OCI-M2 (cell line): Measurements from ENCODE around the gene ORC1.

Source experiments
- DNase-seq: peaks from one replicate; lab custom pipeline; 2025; ENCODE audit not compliant: unreplicated experiment; lab: John Stamatoyannopoulos, UW

The ORC1 gene

DNA sequence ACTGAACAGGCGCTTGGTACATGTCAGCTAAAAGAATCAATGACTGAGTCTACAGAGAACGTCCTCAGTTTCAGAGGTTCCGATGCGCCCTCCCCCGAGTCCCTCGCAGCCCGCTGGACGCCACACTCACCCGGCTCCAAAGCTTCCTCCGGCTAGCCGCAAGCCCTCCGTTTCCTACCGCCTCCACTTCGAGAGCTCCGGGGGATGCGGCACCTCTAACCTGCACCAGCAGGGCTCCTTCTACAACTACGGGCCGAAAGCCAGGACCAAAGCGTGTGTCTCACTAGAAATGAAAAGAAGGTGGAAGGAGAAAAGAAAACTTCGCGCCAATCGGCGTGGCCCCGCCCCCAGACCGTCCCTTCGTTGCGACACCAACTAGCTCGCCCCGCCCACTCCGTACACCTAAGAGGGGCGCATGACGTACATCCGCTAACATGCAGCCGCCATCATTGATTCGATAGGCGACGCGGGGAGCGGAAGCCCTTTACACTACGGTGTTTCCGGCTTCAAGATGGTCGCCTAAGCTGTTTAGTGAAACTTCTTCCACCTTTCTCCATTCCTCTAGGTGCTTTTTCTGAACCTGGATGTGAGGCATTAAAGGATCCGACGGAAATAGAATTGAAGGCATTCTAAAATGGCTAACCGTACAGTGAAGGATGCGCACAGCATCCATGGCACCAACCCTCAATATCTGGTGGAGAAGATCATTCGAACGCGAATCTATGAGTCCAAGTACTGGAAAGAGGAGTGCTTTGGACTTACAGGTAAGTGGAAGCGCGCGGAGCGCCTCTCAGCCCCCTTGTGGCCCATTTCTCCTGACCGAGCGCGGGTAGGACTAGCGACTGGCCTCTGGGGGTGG is at the start of gene ORC1, which contains the start of gene PRPF38A:
Gene ORC1 (minus strand): TSS at position 308 of the 859 bp plus-strand sequence. CDS start 2,200 bp downstream, outside the sequence.
Gene PRPF38A (plus strand): TSS at position 487 of the 859 bp plus-strand sequence. CDS start 148 bp downstream, at position 635.
- DNase-seq, result peak; percentile 85

DNA sequence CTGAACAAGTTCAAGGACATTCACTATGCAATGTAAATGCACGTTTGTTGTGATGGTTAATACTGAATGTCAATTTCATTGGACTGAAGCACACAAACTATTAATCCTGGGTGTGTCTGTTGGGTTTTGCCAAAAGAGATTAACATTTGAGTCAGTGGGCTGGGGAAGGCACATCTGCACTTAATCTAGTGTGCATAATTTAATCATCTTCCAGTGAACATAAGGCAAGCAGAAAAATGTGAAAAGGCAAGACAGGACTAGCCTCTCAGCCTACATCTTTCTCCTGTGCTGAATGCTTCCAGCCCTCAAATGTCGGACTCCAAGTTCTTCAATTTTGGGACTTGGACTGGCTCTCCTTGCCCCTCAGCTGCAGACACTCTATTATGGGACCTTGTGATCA is 40.2 kb upstream of the ORC1 start:
- DNase-seq, result no peak

DNA sequence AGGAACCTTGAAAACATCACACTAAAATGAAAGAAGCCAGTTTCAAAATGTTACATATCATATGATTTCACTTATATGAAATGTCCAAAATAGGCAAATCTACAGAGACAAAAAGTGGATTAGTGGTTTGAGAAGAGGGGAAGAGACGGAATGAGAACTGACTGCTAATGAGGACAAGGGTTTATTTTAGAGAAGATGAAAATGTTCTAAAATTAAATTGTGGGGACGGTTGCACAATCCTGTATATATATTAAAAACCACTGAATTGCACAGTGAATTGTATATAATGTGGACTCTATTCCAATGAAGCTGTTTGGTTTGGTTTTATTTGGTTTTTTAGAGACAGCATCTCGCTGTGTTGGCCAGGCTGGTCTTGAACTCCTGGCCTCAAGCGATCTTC is 35.8 kb upstream of the ORC1 start:
- DNase-seq, result no peak

DNA sequence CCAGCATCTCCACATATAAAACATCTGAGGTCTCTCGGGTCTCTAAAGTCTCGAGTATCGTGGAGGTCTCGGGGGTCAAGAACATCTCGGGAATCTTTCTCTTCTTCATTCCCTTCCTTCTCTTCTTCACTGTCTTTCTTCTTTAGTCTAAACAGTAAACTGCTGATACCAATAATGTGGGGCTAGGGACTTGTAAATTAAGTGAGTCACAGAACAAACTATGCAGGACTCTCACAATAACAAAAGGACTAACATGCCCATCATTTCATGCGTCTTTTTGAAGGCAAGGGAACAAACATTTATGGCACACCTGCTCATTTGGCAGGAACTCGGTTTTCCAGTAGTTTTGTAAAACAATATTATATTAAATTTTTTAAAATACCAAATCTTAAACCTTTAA is 32.6 kb upstream of the ORC1 start:
- no peak for DNase-seq

DNA sequence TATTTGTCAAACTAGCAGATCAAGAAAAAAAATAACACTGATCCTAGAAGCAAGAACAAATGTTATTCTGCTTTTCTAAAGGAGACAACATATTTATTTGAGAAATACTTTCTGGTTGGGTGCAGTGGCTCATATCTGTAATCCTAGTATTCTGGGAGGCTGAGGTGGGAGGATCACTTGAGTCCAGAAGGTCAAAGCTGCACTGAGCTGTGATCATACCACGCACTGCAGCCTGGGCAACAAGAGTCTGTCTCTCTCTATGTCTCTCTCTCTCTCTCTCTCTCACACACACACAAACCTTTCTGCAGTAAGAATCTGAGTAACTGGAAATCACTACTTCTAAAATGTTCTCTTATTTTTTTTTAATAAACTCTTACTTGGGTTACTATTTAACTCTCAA is 31.4 kb upstream of the ORC1 start:
- DNase-seq, result no peak

DNA sequence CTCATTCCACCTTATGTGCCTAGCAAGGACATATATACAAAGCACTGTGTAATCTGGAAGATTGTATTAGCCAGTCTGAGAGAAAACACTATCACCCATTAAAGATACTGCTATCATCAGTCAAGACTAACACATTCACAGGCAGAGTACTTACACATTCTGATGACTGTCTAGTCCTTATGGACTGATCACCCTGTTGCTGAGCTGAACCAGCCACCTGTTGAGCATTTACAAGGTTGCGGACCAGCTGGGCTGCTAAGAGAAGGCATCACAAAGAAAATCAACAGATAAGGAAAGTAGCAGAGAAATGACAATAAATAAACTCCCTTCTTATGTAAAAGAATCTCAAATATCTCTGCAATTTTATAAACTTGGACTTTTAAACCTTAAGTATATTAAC is 31.0 kb upstream of the ORC1 start:
- no peak for DNase-seq

DNA sequence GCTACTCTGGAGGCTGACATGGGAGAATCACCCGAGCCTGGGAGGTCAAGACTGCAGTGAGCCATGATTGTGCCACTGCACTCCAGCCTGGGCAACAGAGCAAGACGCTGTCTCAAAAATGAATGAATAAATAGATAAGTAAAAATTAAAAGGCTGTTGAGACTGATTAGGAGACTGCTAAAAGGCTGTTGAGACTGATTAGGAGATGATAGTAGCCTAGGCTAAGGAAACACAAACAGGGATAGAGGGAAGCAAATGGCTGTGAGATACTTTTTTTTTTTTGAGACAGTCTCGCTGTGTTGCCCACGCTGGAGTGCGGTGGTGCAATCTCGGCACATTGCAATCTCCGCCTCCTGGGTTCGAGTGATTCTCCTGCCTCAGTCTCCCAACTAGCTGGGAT is 28.6 kb upstream of the ORC1 start:
- DNase-seq, result no peak

DNA sequence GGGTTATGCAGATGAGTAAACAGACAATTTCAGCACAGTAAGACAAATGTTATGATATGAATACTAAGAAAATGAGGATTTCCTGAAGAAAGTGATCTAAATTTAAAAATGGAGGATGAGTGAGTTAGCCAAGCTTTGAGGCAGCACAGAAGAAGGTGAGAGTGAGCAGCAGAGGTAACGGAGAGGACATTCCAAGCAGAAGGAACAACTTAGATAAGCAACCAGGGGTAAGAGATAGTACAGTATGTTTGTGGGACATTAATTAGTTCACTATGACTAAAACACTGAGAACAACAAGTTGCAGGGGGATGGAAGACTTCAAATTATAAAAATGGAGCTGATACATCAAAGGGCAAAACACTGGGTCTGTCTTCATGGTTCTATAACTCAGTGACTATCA is 22.9 kb upstream of the ORC1 start:
- DNase-seq, result no peak

DNA sequence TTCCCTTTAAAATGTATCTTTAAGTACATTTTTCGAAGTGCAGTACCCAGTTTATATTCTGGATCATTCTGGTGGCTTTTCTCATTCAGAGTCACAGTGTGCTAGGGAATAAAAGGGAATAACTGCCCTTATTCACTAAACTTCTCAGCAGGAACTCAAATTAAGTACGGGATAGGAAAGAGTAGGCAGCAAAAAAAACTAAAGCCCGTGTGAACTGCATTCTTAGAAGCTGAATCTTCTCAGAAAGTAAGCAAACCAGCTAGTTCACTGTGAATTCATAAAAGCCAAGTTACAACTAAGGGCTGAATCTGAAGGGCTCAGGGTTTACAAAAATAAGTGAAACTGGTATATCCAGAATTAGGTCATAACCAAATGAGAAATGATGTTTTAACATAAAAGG is 22.1 kb upstream of the ORC1 start:
- DNase-seq, result no peak

DNA sequence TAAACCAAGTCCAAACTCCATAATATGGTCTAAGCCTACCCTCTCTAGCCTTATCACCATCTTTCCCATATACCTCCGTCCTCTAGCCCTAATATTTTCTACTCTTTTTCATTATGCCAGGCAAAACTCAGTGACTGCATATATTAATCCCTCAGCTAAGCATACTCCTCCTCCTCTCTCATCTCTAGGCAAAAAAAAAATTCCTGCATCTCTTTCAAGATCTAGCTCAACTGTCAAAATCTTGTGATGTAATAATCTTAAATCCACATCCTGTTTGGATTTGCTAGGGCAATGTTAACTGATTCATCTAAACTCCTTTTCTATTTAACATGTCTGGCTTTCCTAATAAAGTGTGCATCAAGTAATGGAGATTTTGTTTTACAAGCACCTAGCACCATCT is 20.6 kb upstream of the ORC1 start:
- no peak for DNase-seq

DNA sequence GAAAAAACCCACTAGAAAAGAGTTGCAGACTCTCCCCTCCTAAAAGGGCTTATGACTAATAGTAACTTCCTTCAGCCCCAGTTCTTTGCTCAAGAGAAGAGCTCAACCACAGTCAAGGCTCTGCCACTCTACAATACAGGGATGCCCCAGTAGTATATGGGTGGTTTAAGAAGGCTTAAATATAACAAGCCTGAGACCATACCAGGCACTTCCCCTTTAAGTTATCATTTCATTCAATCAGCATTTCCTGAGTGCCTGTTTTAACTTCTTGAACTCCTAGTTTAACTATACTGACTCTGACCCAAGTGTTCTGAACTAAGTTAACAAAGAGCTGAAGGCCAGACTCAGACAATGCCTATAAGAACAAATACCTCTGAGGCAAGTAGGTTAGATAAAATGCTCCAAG is 20.0 kb upstream of the ORC1 start:
- DNase-seq, result no peak

DNA sequence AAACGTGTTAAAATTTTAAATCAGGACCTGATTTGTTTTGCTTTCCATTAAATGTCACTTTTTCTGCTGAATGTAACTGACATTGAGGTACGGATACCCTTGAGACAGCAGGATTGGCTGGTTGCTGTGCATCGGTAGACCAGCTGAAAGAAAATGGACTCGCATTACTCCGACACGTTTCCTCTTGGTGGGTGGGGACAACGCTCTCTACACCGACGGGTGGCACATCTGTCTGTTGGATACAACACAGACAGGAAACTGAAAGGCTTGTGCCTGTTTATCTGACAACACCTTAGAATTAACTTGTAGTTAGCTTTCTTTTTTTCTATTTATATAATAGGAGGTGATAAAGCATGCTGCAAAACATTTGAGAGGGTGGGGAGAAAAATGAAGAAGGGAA is 19.5 kb upstream of the ORC1 start:
- DNase-seq, result no peak

DNA sequence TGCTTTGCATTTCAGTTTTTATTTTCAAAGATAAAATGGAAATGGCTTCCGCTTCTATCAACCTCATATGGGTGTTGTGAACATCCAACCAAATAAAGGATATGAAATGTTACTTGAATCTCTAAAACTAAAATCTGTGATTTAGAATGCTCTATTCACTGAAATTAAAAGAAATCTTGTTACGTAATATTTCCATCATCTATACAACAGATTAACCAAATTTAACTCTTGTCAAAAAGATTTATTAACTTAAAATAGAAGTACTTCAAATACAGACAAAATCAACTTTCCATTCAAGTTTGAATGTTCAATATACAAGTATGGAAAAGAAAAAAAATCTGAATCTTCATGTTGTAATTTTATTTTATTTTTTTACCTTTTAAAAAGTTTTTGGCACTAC is 18.8 kb upstream of the ORC1 start:
- no peak for DNase-seq

DNA sequence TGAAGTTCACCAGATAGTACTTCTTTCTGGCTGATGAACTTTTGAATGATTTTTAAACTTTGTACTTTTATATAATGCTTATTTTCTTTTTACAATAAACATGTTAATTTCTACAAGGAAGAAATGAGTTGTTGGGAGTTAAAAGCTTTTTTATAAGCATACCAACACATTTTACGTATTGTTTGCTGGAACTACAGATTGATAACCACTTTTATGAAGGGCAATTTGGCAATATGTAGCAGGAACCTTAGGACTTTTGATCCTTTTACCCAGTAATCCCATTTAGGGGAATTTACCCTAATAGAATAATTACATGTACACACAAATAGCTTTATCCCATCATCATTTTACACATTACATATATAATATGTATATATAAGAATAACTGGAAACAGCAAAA is 16.5 kb upstream of the ORC1 start:
- DNase-seq, result no peak

DNA sequence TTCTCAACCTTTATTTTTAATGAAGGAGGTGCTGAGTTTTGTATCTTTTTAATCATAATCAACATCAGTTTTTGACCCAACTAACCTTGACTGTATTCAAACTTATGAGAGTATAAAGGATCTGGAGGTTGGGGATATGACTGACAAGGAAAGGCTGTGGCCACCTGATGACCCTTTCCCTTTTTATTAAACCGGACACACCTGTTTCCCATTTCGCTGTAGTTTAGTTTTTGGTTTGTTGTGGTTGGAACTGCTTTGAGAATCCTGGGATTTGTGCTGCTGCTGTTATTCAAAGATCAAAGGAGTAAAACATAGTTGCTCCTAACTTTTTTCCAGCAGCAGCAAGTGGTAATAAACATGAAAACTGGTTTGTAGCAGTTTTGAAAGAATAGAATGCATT is 12.6 kb upstream of the ORC1 start:
- no peak for DNase-seq

DNA sequence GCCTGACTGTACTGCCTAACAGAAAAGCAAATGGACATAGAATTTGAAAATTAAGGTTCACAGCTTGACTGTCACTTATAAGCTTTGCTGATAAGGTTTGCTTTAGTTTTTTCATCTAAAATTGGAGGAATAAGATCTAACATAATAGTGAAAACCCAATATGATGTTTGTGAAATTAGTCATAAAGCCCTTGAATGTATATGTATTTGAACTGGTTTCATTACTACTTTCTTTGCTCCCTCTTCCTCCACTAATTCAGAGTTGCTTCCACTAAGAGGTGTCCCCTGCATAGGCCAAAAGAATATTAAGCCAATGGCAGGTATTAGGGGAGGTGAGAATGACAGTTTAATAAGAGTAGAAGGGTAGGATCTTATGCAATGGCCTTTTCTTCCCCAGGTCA is 10.7 kb upstream of the ORC1 start:
- DNase-seq, result no peak

DNA sequence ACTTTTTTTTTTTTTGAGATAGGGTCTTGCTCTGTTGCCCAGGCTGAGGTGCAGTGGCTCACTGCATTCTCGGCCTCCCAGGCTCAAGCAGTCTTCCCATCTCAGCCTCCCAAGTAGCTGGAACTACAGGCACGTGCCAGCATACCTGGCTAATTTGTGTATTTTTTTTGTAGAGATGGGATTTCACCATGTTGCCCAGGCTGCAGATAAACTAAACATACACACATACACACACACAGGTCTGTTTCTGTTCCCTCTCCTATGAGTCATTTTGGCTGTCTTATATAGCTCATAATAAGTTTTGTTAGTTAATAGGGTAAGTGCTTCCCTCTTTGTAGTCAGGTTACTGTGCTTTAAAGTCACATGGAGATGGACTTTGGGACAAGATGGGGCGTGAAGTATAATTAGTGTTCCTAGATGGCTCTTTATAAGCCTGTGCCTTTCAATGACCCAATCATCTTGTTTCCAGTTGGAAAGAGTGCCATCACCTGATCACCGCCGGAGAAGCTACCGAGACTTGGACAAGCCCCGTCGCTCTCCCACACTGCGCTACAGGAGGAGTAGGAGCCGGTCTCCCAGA is 9.3 kb upstream of the ORC1 start:
- DNase-seq, result no peak

DNA sequence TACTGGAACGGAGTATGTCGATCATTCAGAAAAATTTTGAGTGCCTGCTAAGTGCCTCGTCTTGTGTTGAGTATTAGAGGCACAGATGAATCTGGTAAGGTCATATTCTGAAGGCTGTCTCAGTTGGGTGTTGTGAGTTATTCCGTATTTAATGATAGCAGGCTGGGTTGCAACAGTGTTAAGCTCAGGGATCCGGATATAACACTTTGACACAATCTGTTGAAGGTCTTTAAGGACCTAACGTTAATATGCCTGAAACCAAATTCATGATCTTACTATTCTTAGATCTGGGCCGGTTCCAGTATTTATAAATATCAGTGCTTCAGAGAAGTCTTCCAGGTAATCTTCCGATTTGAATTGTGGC is 734 bp upstream of the ORC1 start:
- DNase-seq, result no peak

DNA sequence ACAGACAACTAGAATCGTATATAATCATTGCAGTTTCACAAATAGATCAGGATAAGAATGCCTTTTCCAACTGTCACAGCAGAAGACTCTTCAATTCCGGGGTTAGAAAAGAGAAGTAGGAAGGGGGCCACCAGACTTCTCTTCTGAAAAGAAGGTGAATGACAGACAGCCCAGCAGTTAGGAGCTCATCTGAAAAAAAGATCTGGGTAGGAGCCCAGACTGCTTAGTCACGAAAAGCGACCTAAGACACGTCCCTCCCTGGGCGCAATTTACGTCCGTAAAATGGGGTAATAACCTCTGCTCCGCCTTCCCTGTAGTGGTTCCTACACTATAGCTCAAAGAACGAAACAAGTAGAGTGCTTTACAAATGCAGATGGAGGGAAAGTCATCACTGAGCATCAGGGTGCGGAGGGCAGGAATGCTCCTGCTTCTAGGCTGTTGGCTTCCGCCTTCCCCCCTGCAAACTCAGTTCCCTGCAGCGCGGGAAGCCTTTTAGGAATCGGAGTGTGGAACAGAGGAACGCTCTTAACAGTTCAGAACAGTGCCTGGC is 582 bp downstream of the ORC1 start:
- no peak for DNase-seq

DNA sequence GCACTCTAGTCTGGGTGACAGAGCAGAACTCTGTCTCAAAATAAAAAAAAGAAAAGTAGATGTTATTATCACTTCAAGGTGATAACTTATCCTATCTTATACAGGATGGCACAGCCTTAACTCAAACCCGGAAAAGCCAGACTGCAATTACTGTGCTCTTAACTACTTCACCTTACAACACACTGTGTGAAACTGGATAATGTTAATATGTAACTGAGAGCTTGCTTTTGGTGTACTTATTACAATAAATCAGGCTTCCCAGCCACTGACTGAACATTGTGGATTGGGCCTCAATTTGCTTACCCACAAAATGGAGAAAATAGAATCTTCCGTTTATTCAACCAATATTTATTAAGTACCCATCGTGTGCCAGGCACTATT is 1.4 kb downstream of the ORC1 start:
- no peak for DNase-seq

DNA sequence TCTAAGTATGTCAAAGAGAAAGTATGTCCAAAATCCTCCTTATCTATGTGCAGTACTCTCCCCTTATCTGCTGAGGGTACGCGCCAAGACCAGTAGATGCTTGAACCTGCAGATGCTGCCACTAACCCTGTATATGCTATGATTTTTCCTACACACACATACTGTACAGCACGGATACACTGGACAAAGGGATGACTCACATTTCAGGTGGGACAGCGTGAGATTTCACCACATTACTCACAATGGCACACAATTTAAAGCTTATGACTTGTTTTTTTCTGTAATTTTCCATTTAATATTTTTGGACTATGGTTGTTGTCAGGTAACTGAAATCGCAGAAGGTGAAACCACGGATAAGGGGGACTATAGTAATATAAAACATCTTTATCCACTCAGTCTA is 4.1 kb downstream of the ORC1 start:
- DNase-seq, result no peak

DNA sequence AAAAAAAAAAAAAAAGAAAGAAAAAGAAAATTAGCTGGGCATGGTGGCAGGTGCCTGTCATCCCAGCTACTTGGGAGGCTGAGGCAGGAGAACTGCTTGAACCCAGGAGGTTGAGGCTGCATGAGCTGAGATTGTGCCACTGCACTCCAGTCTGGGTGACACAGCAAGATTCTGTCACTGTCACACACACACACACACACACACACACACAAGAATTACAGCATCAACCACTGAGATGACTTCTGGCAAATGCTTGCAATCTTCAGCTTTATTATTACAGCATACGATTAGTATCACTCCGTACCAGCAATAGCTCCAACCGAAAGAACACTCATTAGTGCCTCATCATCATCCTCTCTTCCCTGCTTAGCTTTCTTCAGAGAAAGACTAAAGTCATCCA is 4.6 kb downstream of the ORC1 start:
- DNase-seq, result no peak

DNA sequence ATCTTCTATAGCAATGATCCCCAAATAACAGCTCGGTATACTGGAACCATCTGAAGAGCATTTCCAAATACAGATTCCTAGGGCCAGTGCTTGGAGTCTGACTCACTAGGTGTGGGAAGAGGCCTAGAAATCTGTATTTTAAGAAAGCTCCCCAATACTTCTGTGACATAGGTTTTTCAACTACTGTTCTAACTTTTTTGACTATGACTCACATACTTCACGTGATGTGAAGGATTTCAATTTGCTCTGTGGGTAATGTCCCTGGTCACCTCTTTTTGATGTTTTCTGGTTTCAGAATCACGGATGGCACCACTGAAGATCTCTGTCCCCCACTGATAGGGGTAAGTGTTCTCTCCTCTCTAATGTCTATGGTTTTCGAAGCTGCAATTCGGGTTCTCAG is 11.0 kb downstream of the ORC1 start:
- DNase-seq, result no peak
